IPS-20b (cell line): ENCODE results near the gene DDX41.

ENCODE experiments used
- H3K27ac ChIP-seq: one replicate; pipeline ENCODE4 v1.5.1; 2013; ENCODE audit warnings: low read length
- H3K27me3 ChIP-seq: 2 replicates; pipeline ENCODE4 v1.6.1; 2013; ENCODE audit warnings: mild to moderate bottlenecking, low read length, inconsistent platforms; ENCODE audit not compliant: insufficient read depth
- H3K36me3 ChIP-seq: 2 replicates; pipeline ENCODE4 v1.6.1; 2013; ENCODE audit warnings: low read depth, mild to moderate bottlenecking, inconsistent platforms, low read length, moderate library complexity; ENCODE audit not compliant: insufficient read depth
- H3K4me1 ChIP-seq: 2 replicates; pipeline ENCODE4 v1.6.1; 2013; ENCODE audit warnings: mild to moderate bottlenecking, control low read depth, inconsistent platforms, low read length, moderate library complexity; ENCODE audit not compliant: insufficient read depth
- H3K4me3 ChIP-seq: 2 replicates; pipeline ENCODE4 v1.5.1; 2013; ENCODE audit warnings: mild to moderate bottlenecking, low read length, inconsistent platforms
- H3K9ac ChIP-seq: 2 replicates; pipeline ENCODE4 v1.6.1; 2013; ENCODE audit warnings: low read depth, mild to moderate bottlenecking, inconsistent platforms, low read length, moderate library complexity
- H3K9me3 ChIP-seq: 2 replicates; pipeline ENCODE4 v1.6.1; 2013; ENCODE audit warnings: mild to moderate bottlenecking, low read depth, low read length, inconsistent platforms; ENCODE audit not compliant: insufficient read depth

The DDX41 gene

DNA sequence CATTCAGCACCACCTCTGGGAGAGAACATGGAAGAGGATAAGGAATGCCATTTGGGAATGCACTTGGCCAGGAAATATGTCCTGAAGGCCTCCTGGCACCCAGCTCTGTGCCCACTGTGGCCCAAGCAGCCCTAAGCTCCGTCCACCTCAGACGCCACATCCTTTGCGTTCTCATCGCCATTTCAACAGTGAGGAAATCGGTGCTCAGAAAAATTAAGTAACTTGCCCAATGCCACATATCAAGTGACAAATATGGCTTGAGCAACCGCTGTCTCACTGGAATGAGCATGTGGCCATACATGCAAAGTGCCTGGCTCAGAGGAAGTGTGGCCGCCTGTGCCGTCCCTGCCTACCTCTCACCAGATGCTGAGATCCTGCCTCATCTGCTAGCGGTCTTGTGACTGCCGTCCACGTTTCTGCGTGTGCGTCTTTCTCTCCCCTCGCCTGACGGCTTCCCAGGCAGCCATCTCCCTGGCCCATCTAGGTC, 6.2 kb downstream of the DDX41 start:
- H3K27me3 ChIP-seq, result no peaks in the 10 kb centered on the region
- H3K27ac ChIP-seq, result no peak overlapping the region
- H3K4me1 ChIP-seq, result peaks cover 5% of the 10 kb centered on the region; the same call in 1 of the 2 replicates
- no peaks in the 10 kb centered on the region for H3K9me3 ChIP-seq
- no peak overlapping the region for H3K9ac ChIP-seq
- H3K36me3 ChIP-seq, result peaks cover 54% of the 10 kb centered on the region
- H3K4me3 ChIP-seq, result no peak overlapping the region

DNA sequence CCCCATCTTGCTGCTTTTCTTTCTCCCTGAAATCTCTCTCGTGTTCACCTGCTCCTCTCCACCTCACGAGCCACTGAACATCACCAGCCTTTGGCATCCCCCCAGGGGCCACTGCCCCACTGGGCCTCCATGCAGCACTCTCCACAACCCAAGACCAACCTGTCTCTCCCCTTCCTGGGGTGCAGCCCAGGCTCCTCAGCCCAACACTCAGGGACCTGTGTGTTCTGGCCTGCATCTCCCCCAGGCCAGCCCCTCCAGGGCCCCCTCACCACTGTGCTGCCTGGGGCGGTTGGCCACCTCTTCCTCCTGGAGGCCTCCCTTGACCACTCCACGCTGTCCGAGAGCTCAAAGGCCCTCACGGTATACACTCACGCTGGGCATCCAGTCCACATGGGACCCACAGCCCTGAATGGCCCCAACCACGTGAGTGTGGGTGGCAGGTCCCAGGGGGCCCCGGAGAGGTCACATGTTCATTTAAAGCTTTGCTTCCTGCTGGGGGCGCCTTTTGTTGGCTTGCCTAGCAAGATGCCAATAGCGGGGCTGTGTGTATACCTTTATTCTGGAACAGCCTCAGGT, 6.7 kb downstream of the DDX41 start:
- H3K9me3 ChIP-seq, result no peaks in the 10 kb centered on the region
- H3K36me3 ChIP-seq, result peaks cover 49% of the 10 kb centered on the region
- no peak overlapping the region for H3K9ac ChIP-seq
- peaks cover 5% of the 10 kb centered on the region; the same call in 1 of the 2 replicates for H3K4me1 ChIP-seq
- H3K4me3 ChIP-seq, result no peak overlapping the region
- no peaks in the 10 kb centered on the region for H3K27me3 ChIP-seq
- no peak overlapping the region for H3K27ac ChIP-seq

DNA sequence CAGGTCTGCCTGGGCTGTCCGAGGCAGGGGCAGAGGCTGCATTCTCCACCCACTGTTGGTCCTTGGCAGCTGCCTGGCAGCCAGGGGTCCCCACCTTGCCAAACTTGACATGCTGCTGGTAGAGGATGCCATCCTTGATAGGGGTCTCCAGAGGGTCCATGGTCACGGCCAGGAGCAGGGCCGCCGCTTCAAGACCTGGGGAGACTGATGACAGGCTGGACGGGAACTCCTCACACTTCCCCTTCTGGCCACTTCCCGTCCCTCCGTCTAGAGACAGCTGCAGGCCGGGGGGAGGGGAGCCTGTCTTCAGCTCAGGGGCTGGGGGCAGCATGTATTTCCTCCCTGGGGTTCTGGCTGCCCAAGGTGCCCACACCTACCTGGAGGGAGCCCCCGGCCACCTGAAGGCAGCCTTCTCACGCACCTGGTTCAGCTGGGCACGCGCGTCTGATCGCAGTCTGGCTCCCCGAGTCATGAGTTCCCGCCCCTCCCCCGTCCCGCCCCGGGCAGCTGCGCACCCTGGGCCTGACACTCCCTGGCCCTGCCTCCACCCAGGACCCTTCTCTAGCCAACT, 7.3 kb downstream of the DDX41 start, which contains the start of gene DOK3:
Gene DOK3, minus strand, starts transcription at position 446 of the 571 bp plus-strand sequence. Its CDS starts 286 bp downstream, at position 160.
- Histone ChIP-seq H3K36me3 (peaks cover 43% of the 10 kb centered on the region), H3K4me1 (peaks cover 5% of the 10 kb centered on the region; the same call in 1 of the 2 replicates), H3K27me3 (no peaks in the 10 kb centered on the region), H3K9me3 (no peaks in the 10 kb centered on the region), H3K9ac (no peak within 1 kb of the TSS), H3K27ac (no peak within 1 kb of the TSS), H3K4me3 (no peak within 1 kb of the TSS)

DNA sequence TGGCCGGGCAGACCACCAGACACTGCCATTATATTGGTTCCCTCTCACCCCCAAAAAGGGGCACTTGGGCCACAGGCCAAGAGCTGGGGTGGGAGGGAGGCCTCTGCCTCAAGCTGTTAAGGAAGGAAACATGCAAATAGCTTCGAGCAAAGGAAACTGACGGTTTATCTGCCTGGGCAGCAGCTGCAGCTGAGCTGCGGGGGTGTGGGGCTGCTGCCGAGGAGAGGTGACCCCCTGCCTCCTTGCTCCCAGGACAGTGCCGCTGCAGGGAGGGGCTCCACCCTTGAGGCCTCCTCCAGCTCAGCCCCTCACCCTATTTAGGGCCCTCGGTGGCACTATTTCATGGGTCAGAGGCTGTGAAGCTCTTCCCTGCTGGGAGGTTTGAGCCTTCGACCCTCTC, 7.9 kb downstream of the DDX41 start:
- no peak overlapping the region for H3K4me3 ChIP-seq
- no peak overlapping the region for H3K27ac ChIP-seq
- no peak overlapping the region for H3K9ac ChIP-seq
- H3K9me3 ChIP-seq, result no peaks in the 10 kb centered on the region
- H3K27me3 ChIP-seq, result no peaks in the 10 kb centered on the region
- H3K36me3 ChIP-seq, result peaks cover 37% of the 10 kb centered on the region
- H3K4me1 ChIP-seq, result peaks cover 5% of the 10 kb centered on the region; the same call in 1 of the 2 replicates

DNA sequence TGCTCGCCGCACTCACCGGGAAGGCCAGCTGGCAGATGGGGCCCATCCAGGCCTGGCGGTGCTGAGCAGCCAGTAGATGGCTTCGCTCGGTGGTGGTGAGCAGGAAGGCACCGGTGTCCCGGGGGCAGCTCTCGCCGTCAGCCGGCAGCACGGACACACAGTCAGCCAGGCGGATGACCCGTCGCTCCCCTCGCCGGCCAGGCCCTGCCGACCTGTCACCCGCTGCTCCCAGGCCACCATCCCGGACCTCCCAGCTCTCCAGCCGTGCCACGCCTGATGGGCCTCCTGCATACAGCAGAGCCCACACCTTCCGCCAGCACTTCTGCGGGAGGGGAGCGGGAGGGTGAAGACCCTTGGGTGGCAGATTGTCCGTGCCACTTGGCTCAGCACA, 8.5 kb downstream of the DDX41 start:
- no peak overlapping the region for H3K27ac ChIP-seq
- H3K4me1 ChIP-seq, result peaks cover 5% of the 10 kb centered on the region; the same call in 1 of the 2 replicates
- no peak overlapping the region for H3K4me3 ChIP-seq
- H3K36me3 ChIP-seq, result peaks cover 30% of the 10 kb centered on the region
- H3K9me3 ChIP-seq, result no peaks in the 10 kb centered on the region
- H3K9ac ChIP-seq, result no peak overlapping the region
- no peaks in the 10 kb centered on the region for H3K27me3 ChIP-seq

DNA sequence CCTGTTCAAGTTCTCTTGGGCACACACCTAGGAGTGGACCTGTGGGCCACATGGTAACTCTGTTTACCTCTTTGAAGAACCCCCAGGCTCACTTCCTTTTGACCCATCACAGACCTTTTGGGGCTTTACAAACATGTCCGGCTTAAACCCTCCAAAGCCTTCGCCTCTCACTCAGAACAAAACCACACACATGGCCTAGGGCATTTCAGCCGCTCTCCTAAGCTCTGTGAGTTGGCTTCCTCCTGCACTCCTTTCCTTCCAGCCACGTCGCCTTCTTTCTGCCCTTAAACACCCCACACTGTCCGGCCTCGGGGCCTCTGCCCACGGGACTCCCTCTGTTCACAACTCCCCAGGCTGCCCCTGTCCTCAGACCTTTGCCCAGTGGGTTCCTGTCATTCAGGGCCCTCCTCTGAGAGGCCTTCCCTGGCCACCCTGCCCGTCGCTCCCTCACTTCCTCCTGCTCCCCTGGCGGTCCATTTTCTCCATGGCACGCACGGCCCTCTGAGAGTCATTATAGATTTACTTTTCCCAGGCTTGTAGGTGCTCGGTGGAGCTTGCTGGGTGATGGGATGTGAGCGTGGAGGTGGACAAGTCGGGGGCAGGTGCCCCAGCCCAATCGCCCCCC, 9.1 kb downstream of the DDX41 start:
- Histone ChIP-seq H3K9me3 (no peaks in the 10 kb centered on the region), H3K9ac (no peak overlapping the region), H3K27me3 (no peaks in the 10 kb centered on the region), H3K27ac (no peak overlapping the region), H3K4me1 (peaks cover 5% of the 10 kb centered on the region; the same call in 1 of the 2 replicates), H3K4me3 (no peak overlapping the region), H3K36me3 (peaks cover 25% of the 10 kb centered on the region)

DNA sequence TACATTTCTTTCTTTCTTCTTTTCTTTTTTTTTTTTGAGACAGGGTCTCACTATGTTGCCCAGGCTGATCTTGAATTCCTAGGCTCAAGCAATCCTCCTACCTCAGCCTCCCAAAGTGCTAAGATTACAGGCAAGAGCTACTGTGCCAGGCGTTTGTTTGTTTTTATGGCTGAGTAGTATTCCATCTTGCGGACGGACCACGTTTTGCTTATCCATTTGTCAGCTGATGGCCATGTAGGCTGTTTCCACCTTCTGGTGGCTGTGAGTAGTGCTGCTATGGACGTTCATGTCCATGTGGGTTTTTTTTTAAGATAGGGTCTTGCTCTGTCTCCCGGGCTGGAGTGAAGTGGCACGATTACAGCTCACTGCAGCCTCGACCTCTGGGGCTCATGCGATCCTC, 9.6 kb downstream of the DDX41 start:
- Histone ChIP-seq H3K9me3 (no peaks in the 10 kb centered on the region), H3K4me1 (peaks cover 5% of the 10 kb centered on the region; the same call in 1 of the 2 replicates), H3K27ac (no peak overlapping the region), H3K9ac (no peak overlapping the region), H3K4me3 (no peak overlapping the region), H3K27me3 (no peaks in the 10 kb centered on the region), H3K36me3 (peaks cover 20% of the 10 kb centered on the region)

DNA sequence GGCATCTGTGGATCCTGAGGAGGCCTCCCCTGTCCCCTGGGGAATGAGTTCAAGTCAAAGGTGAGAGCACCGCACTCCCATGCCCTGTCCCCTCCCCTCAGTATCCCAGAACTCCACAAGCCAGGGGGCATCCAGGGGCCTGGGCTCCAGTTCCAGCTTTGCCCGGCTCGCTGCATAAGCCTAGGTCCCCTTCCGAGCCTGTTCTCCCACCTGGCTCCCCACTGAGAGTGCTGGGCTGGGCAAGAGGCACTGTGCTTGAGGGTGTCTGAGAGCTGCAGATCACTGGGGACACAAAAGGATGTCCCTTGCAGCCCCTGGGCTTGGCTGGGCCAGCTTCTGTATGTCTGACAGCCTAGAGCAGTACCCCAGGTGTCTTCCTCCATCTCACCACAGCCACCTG, 11.7 kb downstream of the DDX41 start:
- H3K9me3 ChIP-seq, result no peaks in the 10 kb centered on the region
- no peak overlapping the region for H3K9ac ChIP-seq
- H3K27ac ChIP-seq, result no peak overlapping the region
- H3K4me3 ChIP-seq, result no peak overlapping the region
- H3K27me3 ChIP-seq, result 0 out of 2 replicates have a peak, but pooled peaks cover 4% of the 10 kb centered on the region
- peaks cover 9% of the 10 kb centered on the region; the same call in 1 of the 2 replicates for H3K4me1 ChIP-seq
- no peaks in the 10 kb centered on the region for H3K36me3 ChIP-seq

DNA sequence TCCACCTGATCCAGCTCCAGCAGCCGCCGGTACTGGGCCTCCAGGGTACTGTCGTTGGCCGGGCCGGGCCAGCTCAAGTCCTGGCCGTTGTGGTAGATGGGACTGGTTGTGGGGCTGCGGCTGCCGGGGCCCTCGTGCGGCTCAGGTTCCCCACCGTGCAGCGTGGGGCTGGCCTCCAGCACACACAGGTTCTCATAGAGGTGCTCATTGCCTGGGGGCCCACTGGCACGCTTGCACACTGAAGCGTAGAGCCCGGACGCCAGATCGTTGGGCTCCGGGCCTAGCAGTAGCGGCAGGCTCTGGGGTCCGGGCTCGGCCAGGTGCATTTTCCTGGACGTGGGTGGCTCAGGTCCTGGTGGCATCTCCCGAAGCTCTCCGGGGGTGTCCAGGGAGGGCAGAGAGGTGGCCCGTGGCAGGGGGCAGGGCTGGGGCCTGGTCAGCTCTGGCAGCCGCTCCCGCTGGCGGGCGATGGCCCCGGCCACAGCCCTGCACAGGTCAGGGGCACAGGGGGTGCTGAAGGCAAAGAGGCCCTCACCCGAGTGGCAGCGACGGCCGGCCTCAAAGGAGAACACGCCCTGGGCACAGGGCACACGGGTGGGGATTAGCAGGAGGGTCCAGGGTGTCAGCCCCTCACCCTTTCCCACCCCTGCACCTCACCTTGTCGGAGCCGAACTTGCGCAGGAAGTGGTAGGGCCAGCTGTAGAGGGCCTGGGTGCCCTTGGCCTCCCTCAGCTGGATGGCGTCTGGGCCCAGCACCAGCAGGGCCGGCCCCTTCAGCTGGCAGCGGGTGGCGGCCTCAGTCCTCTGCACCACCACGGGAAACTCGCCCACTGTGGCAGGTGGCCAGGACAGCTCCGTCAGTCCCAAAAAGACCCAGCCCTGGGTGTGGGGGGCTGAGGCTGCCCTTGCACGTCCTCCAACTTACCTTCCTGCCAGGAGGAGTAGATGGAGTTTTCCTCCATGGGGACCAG, 12.4 kb downstream of the DDX41 start:
- Histone ChIP-seq H3K27ac (no peak overlapping the region), H3K4me1 (peaks cover 5% of the 10 kb centered on the region; the same call in 1 of the 2 replicates), H3K36me3 (no peaks in the 10 kb centered on the region), H3K9me3 (no peaks in the 10 kb centered on the region), H3K9ac (no peak overlapping the region), H3K4me3 (no peak overlapping the region), H3K27me3 (peaks cover 11% of the 10 kb centered on the region)

DNA sequence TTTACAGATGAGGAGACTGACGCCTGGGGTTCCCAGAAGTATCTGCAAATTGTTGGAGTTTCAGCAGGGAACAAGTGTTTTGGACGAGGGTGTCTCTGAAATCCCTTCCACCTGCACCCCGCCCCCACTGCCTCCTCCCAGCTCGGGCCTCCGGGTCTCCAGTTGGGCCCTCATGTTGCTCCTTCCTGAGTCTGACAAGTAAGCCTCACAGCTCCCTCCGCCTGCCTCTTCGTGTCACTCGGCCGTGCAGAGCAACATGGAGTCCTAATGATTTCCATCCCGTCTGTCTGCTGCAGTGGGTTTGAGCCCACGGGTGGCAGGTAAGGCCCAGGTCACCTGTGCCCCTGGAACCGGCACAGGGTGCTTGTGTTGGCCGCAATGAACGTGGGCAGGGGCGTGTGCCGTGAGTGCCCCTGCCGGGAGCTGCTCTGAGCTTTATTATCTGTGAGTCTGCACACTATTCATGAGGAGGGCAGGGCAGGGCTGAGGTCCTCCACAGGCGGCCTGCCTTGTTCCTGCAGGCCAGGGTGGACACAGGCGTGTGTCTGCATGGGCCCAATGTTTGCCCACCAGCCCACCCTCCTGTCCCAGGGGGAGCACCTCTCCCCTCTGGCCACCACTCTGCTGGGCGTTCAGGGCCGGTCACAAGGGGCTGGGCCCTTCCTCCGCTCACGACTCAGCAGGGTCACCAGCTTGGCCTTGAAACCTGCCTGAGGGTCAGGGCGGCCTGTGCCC, 13.2 kb downstream of the DDX41 start:
- Histone ChIP-seq H3K9ac (no peak overlapping the region), H3K4me3 (no peak overlapping the region), H3K36me3 (no peaks in the 10 kb centered on the region), H3K4me1 (peaks cover 9% of the 10 kb centered on the region; the same call in 1 of the 2 replicates), H3K9me3 (no peaks in the 10 kb centered on the region), H3K27ac (no peak overlapping the region), H3K27me3 (peaks cover 19% of the 10 kb centered on the region)

DNA sequence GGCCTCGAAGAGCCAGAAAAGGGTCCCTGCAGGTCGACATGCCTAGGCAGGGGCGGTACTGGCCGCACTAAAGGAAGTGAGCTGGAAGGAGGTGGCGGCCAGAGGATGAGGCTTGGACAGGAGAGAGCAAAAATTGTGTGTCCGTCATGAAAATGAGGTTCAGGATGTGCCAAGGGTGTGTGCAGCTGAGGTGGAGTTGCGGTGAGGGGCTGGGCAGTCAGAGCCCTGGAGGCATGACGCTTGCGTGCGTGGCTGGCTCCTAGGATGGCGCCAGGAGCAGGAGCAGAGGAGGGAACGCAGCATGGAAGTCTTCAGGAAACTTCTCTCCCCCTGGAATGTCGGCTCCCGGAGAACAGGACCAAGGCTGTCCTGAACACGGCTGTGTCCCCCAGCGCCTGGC, 13.9 kb downstream of the DDX41 start:
- Histone ChIP-seq H3K9me3 (no peaks in the 10 kb centered on the region), H3K4me3 (no peak overlapping the region), H3K27ac (no peak overlapping the region), H3K4me1 (peaks cover 12% of the 10 kb centered on the region; the same call in 1 of the 2 replicates), H3K9ac (no peak overlapping the region), H3K27me3 (peaks cover 25% of the 10 kb centered on the region), H3K36me3 (no peaks in the 10 kb centered on the region)
